Ishikawa (cell line): Measurements from ENCODE around the gene TFB1M.

Experiments used
- CEBPB ChIP-seq: IDR thresholded peaks from 2 replicates; pipeline ENCODE4 v1.6.1; 2012
- CREB1 ChIP-seq: IDR thresholded peaks from 2 replicates; pipeline ENCODE4 v1.6.1; 2012; ENCODE audit warnings: low read depth
- EP300 ChIP-seq: IDR thresholded peaks from 2 replicates; pipeline ENCODE4 v1.6.1; 2012; ENCODE audit warnings: borderline replicate concordance
- MAX ChIP-seq: IDR thresholded peaks from 2 replicates; pipeline ENCODE4 v1.6.1; 2012
- RAD21 ChIP-seq: IDR thresholded peaks from 2 replicates; pipeline ENCODE4 v1.6.1; 2012; ENCODE audit warnings: low read depth
- TAF1 ChIP-seq: IDR thresholded peaks from 2 replicates; pipeline ENCODE4 v1.6.1; 2012; ENCODE audit warnings: low read depth, mild to moderate bottlenecking
- USF1 ChIP-seq: IDR thresholded peaks from 2 replicates; pipeline ENCODE4 v1.6.1; 2012
- ZBTB7A ChIP-seq: IDR thresholded peaks from 2 replicates; pipeline ENCODE4 v1.6.1; 2012; ENCODE audit warnings: low read depth

- TF ChIP-seq EP300, result no peak
- TF ChIP-seq TAF1, result no peak
- no peak for TF ChIP-seq MAX
- TF ChIP-seq RAD21, result no peak
- TF ChIP-seq ZBTB7A, result no peak
- TF ChIP-seq USF1, result no peak
- no peak for TF ChIP-seq CREB1
- TF ChIP-seq CEBPB, result no peak
Observed at GRCh38 chr6:155256122-155256795, 58.0 kb downstream of the TFB1M start.
